ENCODE measurements around the gene RRP1.
"Not testable (repeated sequence)": the region's sequence is repeated elsewhere in the genome, so short reads cannot be mapped to it uniquely, and the experiment has no call there.

RRP1 gene

DNA sequence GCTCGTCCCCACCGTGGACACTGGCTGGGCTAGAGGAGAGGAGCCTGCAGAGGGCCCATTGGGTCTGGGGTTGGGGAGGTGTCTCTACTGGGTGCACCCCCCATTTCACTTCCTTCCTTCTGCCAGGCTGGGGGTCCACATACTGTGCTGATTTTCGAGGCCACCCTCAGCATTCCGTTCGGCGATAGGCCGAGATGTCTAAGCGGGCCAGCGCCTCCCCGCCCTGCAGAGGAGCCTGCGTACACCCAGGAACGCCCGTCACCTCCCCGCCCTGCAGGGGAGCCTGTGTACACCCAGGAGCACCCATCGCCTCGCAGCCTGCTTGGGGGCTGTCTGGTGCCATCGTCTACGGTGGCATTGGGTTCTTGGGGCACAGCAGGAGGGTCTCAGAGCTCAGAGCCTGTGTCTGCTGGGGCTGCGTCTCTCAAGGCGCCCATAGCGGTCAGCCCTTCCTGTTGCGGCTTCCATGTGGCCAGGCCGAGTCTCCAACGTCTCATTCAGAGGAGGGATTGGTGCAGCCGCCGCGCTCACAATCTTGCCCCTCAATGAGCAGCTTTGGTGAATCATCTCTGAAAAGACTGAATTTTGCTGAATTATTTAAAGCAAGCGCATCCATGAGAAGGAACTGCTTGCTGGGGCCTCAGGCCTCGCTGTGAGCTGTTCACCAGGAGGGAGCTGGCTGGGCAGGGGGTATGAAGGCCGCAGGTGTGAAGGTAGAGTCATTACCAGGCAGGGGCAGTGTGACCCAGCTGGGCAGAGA lies 44.9 kb downstream of the RRP1 start:
- Histone ChIP-seq H3K36me3 (ENCODE audit: insufficient read depth, low read length) (no peaks in the 10 kb centered on the region), H3K9ac (ENCODE audit: insufficient read length) (no peak overlapping the region), H3K4me3 (no peak overlapping the region), H3K9me3 (ENCODE audit: low read depth, low read length) (no peaks in the 10 kb centered on the region), H3K27ac (no peak overlapping the region)
- TF ChIP-seq EZH2 (IDR thresholded peaks at IDR 0.05) (no peak), FOXP2 (optimal IDR thresholded peaks at IDR 0.05; ENCODE audit: control extremely low read depth, extremely low read length, insufficient read depth) (no peak), POLR2AphosphoS5 (IDR thresholded peaks at IDR 0.05; ENCODE audit: borderline replicate concordance, low read depth, low read length) (no peak)
- DNase-seq (ENCODE audit: low read depth, low spot score): no peak

DNA sequence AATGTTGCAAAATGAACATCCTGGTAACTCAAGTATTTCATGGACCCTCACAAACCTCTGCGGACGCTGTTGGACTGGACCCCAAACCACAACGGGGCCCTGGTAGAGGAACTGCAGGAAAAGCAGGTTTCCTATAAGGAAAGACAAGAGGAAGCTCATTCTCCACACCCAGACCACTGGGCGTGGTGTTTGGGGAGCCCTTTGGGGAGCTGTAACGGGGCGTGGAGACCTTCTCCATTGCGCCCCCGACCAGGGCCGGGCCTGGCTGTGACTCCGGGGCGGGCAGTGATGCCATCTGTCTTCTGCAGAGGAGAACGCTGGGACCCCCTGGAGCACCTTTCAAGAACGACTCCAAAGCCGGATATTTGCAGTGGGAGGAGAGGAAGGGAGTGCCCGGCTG lies 45.7 kb downstream of the RRP1 start:
- Histone ChIP-seq H3K36me3 (ENCODE audit: insufficient read depth, low read length) (no peaks in the 10 kb centered on the region), H3K27ac (no peak overlapping the region), H3K9me3 (ENCODE audit: low read depth, low read length) (no peaks in the 10 kb centered on the region), H3K4me3 (no peak overlapping the region), H3K9ac (ENCODE audit: insufficient read length) (no peak overlapping the region)
- DNase-seq (ENCODE audit: low read depth, low spot score): no peak
- TF ChIP-seq POLR2AphosphoS5 (IDR thresholded peaks at IDR 0.05; ENCODE audit: borderline replicate concordance, low read depth, low read length) (no peak), FOXP2 (optimal IDR thresholded peaks at IDR 0.05; ENCODE audit: control extremely low read depth, extremely low read length, insufficient read depth) (no peak), EZH2 (IDR thresholded peaks at IDR 0.05) (no peak)

DNA sequence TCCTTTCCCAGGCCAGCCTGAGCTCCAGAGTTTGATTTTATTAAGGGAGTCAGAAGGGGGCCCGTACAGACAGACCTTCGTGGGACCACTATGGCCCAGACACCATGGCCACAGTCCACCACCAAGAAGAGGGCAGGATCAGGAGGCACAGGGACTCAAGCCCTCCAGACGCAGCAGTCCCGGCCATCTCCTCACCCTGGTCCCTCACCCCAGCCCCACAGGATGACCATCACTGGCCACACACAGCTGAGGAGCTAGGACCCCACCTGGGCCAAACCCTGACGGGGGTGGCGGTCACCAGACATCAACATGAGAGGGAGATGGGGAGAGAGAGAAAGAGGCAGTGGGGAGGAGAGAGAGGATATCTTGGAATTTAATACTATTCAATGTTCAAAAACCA lies 46.5 kb downstream of the RRP1 start:
- H3K27ac ChIP-seq: no peak overlapping the region
- no peak overlapping the region for H3K9ac ChIP-seq (ENCODE audit: insufficient read length)
- no peaks in the 10 kb centered on the region for H3K36me3 ChIP-seq (ENCODE audit: insufficient read depth, low read length)
- no peak overlapping the region for H3K4me3 ChIP-seq
- no peak for DNase-seq (ENCODE audit: low read depth, low spot score)
- TF ChIP-seq EZH2 (IDR thresholded peaks at IDR 0.05) (no peak), FOXP2 (optimal IDR thresholded peaks at IDR 0.05; ENCODE audit: control extremely low read depth, extremely low read length, insufficient read depth) (no peak), POLR2AphosphoS5 (IDR thresholded peaks at IDR 0.05; ENCODE audit: borderline replicate concordance, low read depth, low read length) (no peak)
- no peaks in the 10 kb centered on the region for H3K9me3 ChIP-seq (ENCODE audit: low read depth, low read length)

DNA sequence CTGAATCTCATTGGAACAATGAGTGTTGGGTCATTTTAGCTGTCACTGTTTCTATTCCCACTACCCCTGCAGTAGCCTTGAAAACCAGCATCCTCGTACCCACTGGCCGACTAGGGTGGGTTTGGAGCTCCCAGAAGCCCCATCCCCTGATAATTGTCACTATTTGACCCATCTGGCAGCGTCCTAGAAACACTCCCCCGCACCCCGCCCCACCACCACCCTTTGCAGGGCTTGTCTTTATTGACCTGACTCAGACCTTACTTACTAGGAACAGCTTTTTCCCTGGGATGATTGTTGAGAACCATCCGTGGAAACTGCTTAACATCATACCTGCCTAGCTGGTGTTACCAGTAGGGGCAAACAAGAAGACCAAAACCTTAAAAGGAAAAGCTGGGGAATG lies 47.2 kb downstream of the RRP1 start:
- Histone ChIP-seq H3K4me3 (no peak overlapping the region), H3K9me3 (ENCODE audit: low read depth, low read length) (no peaks in the 10 kb centered on the region), H3K9ac (ENCODE audit: insufficient read length) (no peak overlapping the region), H3K27ac (no peak overlapping the region), H3K36me3 (ENCODE audit: insufficient read depth, low read length) (no peaks in the 10 kb centered on the region)
- TF ChIP-seq FOXP2 (optimal IDR thresholded peaks at IDR 0.05; ENCODE audit: control extremely low read depth, extremely low read length, insufficient read depth) (no peak), EZH2 (IDR thresholded peaks at IDR 0.05) (no peak), POLR2AphosphoS5 (IDR thresholded peaks at IDR 0.05; ENCODE audit: borderline replicate concordance, low read depth, low read length) (no peak)
- DNase-seq (ENCODE audit: low read depth, low spot score): no peak

DNA sequence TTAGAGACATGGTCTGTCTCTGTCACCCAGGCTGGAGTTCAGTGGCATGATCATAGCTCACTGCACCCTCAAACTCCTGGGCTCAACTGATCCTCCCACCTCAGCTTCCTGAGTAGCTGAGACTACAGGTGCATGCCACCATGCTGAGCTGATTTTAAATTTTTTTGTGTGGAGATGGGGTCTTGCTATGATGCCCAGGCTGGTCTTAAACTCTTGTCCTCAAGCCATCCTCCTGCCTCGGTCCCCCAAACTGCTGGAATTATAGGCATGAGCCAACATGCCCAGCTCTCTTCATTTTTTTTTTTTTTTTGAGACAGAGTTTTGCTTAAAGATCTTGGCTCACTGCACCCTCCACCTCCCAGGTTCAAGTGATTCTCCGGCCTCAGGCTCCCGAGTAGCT lies 50.9 kb downstream of the RRP1 start:
- no peaks in the 10 kb centered on the region for H3K36me3 ChIP-seq (ENCODE audit: insufficient read depth, low read length)
- no peak for TF ChIP-seq EZH2 (IDR thresholded peaks at IDR 0.05)
- no peak for TF ChIP-seq FOXP2 (optimal IDR thresholded peaks at IDR 0.05; ENCODE audit: control extremely low read depth, extremely low read length, insufficient read depth)
- no peak for TF ChIP-seq POLR2AphosphoS5 (IDR thresholded peaks at IDR 0.05; ENCODE audit: borderline replicate concordance, low read depth, low read length)
- H3K4me3 ChIP-seq: no peak overlapping the region
- no peak overlapping the region for H3K27ac ChIP-seq
- H3K9me3 ChIP-seq (ENCODE audit: low read depth, low read length): no peaks in the 10 kb centered on the region
- no peak for DNase-seq (ENCODE audit: low read depth, low spot score)
- no peak overlapping the region for H3K9ac ChIP-seq (ENCODE audit: insufficient read length)

DNA sequence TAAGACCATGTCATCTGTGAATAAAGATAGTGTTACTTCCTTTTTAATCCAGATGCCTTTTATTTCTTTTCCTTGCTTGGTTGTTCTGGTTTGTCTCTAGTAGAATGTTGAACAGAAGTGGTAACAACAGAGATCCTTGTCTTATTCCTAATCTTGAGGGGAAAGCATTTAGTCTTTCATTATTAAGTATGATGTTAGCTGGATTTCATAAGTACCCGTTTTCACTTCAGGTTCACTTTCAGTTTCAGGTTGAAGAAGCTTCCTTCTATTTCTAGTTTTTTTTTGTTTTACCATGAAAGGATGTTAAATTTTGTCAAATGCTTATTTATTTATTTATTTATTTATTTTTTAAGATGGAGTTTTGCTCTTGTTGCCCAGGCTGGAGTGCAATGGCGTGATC lies 53.4 kb downstream of the RRP1 start:
- no peaks in the 10 kb centered on the region for H3K9me3 ChIP-seq (ENCODE audit: low read depth, low read length)
- TF ChIP-seq FOXP2 (optimal IDR thresholded peaks at IDR 0.05; ENCODE audit: control extremely low read depth, extremely low read length, insufficient read depth) (no peak), POLR2AphosphoS5 (IDR thresholded peaks at IDR 0.05; ENCODE audit: borderline replicate concordance, low read depth, low read length) (no peak), EZH2 (IDR thresholded peaks at IDR 0.05) (no peak)
- no peak for DNase-seq (ENCODE audit: low read depth, low spot score)
- no peak overlapping the region for H3K27ac ChIP-seq
- no peak overlapping the region for H3K9ac ChIP-seq (ENCODE audit: insufficient read length)
- no peaks in the 10 kb centered on the region for H3K36me3 ChIP-seq (ENCODE audit: insufficient read depth, low read length)
- no peak overlapping the region for H3K4me3 ChIP-seq

DNA sequence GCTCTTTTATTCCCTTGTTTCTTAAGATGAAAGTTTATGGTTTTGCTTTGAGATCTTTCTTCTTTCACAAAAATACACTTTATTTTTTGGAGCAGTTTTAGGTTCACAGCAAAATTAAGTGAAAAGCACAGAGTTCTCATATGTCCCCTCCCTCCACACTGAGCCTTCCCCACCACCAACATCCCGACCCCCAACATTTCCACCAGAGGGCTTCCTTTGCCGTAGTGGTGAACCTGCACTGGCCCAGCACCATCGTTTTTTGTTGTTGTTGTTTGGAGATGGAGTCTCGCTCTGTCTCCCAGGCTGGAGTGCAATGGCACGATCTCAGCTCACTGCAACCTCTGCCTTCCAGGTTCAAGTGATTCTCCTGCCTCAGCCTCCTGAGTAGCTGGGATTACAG lies 55.5 kb downstream of the RRP1 start:
- not testable (repeated sequence) for H3K36me3 ChIP-seq (ENCODE audit: insufficient read depth, low read length); H3K27ac ChIP-seq; H3K9me3 ChIP-seq (ENCODE audit: low read depth, low read length); H3K9ac ChIP-seq (ENCODE audit: insufficient read length); DNase-seq (ENCODE audit: low read depth, low spot score); H3K4me3 ChIP-seq

DNA sequence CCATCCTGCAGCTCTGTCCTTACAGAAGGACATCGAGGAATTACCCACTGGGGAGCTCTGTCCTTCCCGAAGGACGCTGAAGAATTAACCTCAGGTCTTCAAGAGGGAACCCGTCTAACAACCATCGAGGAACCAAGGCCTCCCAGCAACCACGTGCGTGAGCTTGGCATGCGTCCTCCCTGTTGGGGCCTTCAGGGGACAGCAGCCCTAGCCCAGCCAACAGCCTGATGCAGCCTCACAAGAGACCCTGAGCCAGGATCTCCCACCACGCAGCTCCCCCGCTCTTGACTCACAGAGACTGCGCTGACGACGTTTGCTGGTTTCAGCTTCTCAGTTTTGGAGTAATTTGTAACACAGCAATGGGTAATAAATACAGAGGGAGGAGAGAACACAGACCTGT lies 56.0 kb downstream of the RRP1 start:
- DNase-seq (ENCODE audit: low read depth, low spot score): no peak
- Histone ChIP-seq H3K9ac (ENCODE audit: insufficient read length) (no peak overlapping the region), H3K36me3 (ENCODE audit: insufficient read depth, low read length) (no peaks in the 10 kb centered on the region), H3K9me3 (ENCODE audit: low read depth, low read length) (no peaks in the 10 kb centered on the region), H3K4me3 (no peak overlapping the region), H3K27ac (no peak overlapping the region)
- TF ChIP-seq FOXP2 (optimal IDR thresholded peaks at IDR 0.05; ENCODE audit: control extremely low read depth, extremely low read length, insufficient read depth) (no peak), POLR2AphosphoS5 (IDR thresholded peaks at IDR 0.05; ENCODE audit: borderline replicate concordance, low read depth, low read length) (no peak), EZH2 (IDR thresholded peaks at IDR 0.05) (no peak)

DNA sequence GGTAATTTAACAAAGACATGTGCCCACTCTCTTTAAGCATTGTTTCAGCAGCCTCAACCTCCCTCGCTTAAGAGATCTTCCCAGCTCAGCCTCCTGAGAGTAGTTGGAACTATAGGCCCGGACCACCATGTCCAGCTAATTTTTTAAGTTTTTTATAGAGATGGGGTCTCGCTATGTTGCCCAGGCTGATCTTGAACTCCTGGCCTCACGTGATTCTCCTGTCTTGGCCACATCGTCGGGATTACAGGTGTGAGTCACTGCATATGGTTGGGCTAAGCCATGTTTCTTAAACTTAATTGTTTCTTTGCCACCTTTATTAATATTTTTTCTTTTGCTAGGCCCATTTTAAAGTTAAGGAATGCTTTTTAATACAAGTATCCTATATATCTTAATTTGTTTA lies 57.1 kb downstream of the RRP1 start:
- Histone ChIP-seq H3K9me3 (ENCODE audit: low read depth, low read length) (no peaks in the 10 kb centered on the region), H3K36me3 (ENCODE audit: insufficient read depth, low read length) (no peaks in the 10 kb centered on the region), H3K9ac (ENCODE audit: insufficient read length) (no peak overlapping the region), H3K4me3 (no peak overlapping the region), H3K27ac (no peak overlapping the region)
- TF ChIP-seq EZH2 (IDR thresholded peaks at IDR 0.05) (no peak), FOXP2 (optimal IDR thresholded peaks at IDR 0.05; ENCODE audit: control extremely low read depth, extremely low read length, insufficient read depth) (no peak), POLR2AphosphoS5 (IDR thresholded peaks at IDR 0.05; ENCODE audit: borderline replicate concordance, low read depth, low read length) (no peak)
- no peak for DNase-seq (ENCODE audit: low read depth, low spot score)

Measured in SK-N-MC (cell line).